HG03354 (cell line): Measurements from ENCODE around the gene TM9SF4.
A peak's percentile ranks its signal among the peaks of the same experiment; 100 is the strongest.

ENCODE experiments used
- ATAC-seq: cut with Tn5 transposase; IDR thresholded peaks from one replicate; pipeline ENCODE4 v1.9.1; 2021; ENCODE audit warnings: mild to moderate bottlenecking; ENCODE audit not compliant: unreplicated experiment, poor library complexity, severe bottlenecking

The TM9SF4 gene

DNA sequence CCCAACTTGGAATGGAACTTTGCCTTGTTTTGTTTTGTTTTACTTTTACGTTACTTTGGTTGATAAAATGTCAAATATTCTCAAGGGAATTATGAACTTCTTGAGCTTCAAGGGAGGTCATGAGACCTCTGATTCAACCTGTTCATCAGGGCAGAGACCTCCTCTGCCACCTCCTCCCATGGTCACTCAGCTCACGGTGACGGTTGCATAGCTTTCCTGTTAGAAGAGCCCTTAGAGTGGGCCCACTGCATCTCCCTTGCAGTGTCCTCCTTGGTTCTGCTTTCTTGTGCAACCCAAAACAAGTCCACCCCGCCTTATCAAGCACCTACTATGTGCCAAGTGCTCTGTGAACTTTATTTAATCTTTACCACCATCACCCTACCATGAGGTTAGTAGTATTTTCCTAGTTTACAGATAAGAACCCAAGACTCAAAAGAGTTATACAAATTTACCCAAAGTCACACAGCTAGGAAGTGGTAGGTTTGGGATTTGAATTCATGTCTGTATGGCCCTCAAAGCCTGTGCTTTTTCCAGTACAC lies 15.5 kb downstream of the TM9SF4 start:
- ATAC-seq, result no peak

DNA sequence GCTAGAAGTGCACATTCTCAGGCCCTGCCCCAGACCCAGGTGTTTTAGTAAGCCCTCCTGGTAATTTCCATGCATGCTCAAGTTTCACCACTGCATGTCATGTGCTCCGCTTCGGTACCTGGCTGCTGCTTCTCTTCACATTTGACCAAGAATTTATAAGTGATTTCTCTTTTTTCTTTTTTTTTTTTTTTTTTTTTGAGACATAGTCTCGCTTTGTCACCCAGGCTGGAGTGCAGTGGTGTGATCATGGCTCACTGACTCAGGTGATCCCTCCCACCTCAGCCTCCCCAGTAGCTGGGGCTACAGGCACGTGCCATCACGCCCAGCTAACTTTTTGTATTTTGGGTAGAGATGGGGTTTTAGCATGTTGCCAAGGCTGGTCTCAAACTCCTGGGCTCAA lies 16.0 kb downstream of the TM9SF4 start:
- ATAC-seq, result no peak

DNA sequence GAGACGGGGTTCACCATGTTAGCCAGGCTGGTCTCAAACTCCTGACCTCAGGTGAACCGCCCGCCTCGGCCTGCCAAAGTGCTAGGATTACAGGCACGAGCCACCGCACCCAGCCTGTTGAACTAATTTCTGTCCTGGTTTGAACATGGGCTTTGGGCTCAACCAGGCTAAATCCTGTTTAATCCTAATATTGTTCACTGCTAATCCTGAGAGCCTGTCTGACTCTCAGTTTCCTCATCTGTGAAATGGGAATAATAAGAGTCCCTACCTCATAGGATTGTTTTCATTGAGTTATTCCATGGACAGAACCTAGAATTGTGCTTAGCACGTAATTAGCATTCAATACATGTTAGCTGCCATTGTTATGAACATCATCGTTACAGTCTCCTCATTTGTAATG lies 17.4 kb downstream of the TM9SF4 start:
- no peak for ATAC-seq

DNA sequence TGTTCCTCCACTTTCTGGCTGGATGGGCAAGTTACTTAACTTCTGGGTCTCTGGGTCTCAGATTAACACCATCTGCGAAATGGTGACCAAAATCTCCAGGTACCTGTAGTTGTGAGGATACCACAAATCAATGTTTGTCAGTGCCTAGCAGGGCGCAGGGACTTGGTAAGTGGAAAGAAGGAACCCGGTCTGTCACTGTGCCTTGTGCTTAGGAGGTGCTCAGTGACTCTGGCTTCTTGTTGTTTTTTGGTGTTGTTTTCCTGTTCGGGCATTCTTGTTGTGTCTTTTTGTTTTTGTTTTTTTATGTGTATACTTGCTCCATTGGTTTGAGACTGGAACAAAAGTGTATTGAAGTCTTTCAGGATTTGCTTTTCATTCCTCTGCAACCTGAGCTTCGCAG lies 17.8 kb downstream of the TM9SF4 start:
- ATAC-seq, result no peak

DNA sequence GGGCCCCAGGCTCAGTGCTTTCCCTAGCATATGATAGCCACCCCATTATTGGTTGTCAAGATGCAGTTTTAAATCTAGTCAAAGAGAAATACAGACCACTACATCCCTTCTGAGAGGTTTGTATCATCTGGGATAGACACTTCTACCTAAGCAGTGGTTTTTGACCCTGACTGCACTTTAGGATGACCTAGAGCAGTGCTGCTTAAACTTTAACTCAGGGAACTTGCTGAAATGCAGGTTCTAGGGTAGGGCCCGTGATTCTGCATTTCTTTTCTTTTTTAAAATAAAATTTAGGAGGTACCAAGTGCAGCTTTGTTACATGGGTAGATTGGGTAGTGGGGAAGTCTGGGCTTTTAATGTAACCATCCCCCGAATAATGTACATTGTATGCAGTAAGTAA lies 18.7 kb downstream of the TM9SF4 start:
- ATAC-seq, result no peak

DNA sequence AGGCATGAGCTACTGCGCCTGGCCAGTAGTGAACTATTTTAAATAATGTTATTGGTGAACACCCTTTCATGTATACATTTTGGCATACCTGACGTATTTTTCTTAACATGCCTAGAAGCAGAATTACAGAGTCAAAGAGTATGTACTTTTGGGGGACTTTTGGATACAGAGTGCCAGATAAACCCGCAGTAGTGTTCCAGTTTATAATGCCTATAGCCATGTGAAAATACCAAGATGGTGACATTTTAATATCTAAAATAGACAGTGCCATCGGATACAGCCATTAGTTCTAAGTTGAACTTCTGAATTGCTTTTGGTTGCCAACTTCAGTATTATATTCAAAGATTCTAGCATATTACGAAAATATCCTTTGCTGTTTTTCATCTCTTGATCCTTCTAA lies 20.3 kb downstream of the TM9SF4 start:
- no peak for ATAC-seq

DNA sequence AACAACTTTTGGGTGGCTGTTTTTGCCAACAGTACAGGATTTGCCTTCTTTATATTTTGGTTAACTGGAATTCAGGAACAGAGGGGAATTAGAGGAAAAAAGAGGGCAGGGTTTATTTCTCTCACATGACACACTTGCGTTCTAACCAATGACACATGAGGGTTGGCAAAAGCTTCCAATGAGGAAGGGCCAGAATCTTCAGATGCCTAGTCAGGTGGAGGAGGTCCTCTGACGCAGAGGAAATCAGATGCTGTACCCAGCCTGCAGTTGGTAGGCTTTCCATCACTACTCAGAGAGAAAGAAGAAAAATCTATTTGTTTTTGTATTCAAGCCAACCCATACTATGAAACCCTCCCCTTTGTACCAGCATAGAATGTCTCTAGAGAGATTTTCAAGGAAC lies 20.8 kb downstream of the TM9SF4 start:
- no peak for ATAC-seq

DNA sequence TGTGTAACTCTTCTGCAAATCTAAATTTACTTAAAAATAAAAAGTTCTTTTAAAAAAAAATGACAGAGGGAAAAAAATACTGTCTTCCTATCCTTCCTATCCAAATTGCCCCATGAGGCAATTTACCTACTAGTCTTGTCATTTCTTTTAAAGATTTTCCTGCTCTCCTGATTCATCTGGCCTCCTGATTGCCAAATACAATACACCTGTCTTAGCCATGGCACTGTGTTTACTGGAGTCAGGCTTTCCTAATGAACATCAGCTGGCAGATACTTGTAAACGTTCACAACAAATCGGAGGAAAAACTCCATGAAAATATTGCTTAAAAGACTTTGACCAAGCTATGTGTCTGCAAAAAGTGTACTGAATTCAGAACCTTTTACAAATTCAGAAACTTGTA lies 21.5 kb downstream of the TM9SF4 start:
- ATAC-seq, result no peak

DNA sequence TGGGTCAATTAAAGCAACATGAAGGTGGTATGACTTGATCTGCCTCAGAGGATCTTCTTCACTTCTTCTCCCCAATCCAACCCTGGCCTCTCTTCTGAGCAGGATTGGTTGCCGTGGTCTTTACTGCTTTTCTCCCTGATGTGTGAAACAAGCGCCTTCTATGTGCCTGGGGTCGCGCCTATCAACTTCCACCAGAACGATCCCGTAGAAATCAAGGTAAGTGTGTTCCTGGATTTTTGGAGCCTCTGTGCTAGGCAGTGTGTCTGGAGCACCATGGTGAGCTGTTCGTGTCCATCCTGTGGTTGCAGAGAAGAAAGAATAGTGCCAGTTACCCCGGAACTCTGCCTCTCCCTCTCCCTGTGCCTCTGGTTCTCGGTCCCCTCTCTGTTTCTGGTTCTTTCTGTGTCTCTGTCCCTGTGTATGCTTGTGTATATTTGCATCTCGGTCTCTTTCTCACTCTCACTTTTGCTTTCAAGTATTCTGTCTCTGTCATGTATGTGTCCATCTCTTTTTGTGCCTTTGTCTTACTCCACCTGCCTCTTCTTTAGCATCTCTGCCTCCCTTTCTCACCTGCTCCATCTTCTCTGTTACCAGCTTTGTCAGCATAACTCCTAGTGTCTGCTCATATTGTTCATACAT lies 23.5 kb downstream of the TM9SF4 start:
- ATAC-seq, result peak; percentile 79

DNA sequence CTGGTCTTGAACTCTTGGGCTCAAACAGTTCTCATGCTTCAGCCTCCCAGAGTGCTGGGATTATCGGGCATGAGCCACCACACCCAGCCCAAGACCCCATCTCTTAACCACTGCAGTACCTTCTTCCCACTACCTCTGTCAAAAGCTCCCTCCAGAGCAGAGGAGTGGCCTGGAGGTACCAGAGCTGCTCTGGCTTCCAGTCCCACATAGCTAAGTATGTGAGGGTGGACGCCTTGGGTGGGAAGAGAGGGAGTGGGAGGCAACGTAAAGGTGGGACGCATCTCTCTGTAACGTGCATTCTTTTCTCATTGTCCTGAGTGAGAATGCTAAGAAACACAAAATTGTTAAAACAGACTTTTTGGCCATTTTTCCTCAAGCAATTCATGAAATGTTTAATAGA lies 24.5 kb downstream of the TM9SF4 start:
- ATAC-seq, result no peak

DNA sequence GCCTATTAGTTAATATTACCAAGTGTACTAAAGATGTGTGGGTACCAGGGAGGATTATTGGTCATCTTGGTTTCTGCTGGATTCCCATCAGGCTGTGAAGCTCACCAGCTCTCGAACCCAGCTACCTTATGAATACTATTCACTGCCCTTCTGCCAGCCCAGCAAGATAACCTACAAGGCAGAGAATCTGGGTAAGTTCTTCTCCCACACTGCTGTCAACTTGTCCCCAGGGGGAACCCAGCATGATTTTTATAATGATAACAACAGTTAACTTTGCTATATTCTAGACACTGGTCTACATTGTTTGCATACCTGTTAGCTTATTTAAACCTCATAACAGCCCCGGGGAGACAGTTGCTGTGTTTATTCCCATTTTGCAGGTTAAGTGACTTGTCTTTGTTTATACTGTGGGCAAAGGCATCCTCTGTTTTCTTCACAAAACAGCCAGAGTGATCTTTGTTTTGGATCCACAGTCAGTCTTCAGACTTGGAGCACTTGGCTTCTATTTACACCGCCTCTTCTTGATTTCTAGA lies 26.5 kb downstream of the TM9SF4 start:
- ATAC-seq, result no peak

DNA sequence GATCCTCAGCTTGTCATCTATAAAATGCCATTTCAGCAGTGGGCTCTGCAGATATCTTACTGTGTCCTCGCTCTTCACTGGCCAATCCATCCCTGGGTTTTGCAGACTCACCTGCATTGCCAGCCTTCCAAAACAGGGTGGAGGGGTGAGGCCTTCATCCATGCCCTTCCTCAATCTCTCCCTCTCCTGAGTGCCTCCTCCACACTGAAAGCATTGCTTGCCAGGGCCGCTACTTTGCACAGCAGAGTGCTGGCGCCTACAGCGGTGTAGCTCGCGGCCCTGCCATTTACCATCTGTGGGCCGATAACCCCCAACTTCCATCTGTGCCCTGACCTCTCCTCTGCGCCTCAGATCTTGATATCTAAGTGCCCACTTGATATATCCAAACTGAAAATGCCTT lies 29.4 kb downstream of the TM9SF4 start:
- ATAC-seq, result no peak

DNA sequence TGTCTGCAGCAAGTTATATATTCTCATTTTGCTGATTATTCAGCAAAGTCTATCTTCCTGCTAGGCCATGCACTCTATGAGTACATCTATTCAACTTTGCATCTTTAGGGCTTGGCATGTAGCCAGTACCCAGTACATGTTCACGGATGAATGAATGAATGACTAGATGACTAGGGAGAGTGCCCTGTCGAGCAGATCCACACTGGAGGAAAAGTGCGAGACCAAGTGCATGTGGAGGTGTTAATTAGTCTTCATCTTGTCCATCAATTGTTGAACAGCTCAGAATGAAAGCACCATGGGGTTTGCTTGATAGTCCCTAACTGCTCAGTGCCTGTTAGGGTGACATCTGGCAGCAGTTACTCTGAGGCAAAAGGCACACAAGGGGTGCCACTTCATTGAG lies 30.4 kb downstream of the TM9SF4 start:
- no peak for ATAC-seq

DNA sequence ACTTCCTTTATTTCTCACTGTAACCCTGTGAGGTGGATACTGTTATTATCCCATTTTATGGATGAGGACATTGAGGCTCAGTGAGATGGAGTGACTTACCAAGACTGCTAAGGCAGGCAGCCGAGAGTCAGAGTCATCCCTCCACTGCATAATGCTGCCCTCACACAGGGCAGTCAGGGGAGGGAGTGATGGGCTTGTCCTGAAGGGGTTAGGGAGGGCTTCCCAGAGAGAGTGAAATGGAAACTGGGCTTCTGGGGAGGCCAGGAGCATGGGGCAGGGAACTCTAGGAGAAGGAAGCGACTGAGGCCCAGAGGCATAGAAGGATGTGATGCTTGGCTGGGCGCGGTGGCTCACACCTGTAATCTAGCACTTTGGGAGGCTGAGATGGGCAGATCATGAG lies 31.1 kb downstream of the TM9SF4 start:
- ATAC-seq, result no peak

DNA sequence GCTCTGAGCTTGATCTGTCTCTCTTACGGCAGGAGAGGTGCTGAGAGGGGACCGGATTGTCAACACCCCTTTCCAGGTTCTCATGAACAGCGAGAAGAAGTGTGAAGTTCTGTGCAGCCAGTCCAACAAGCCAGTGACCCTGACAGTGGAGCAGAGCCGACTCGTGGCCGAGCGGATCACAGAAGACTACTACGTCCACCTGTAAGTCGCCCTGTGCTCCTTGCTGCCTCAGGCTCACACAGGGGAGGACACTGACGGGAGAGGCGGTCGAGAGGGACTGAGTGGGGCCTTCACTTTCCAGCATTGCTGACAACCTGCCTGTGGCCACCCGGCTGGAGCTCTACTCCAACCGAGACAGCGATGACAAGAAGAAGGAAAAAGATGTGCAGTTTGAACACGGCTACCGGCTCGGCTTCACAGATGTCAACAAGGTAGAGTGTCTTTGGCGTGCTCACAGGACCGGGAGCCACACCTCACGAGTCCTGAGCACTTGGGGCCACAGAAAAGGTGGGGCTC lies 32.0 kb downstream of the TM9SF4 start:
- no peak for ATAC-seq

DNA sequence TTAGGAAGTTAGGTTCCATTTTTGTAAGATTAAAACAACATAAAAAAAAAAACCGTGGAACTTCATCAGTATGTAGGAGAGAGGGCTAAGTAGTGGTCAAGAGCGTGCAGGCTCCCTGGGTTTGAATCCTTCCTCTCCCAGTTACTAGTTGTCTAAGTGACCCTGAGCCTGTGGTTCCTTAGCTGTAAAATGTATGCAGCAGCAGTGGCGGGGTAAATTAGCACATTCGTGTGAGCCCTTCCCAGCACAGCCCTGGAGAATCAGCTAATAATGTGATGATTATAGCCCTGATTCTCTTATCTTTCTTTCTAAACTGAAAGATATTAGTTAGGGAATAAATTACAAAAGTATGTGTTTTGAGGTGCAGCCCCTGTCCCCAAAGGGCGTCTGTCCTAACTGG lies 32.6 kb downstream of the TM9SF4 start:
- ATAC-seq, result no peak

DNA sequence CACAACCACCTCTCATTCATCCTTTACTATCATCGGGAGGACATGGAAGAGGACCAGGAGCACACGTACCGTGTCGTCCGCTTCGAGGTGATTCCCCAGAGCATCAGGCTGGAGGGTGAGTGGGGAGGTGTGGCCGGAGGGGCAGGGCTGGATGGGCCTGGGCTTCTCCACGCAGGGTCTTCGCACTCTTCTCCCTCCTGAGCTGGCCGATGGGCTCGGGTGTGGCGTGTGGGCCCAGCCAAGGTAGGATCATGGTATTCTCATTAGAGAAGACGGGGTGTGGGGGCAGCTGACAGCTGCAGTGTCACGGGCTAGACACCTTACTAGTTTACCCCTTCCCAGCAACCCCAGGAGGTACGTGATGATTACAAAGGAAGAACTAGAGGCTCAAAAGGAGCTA lies 33.5 kb downstream of the TM9SF4 start:
- ATAC-seq, result no peak

DNA sequence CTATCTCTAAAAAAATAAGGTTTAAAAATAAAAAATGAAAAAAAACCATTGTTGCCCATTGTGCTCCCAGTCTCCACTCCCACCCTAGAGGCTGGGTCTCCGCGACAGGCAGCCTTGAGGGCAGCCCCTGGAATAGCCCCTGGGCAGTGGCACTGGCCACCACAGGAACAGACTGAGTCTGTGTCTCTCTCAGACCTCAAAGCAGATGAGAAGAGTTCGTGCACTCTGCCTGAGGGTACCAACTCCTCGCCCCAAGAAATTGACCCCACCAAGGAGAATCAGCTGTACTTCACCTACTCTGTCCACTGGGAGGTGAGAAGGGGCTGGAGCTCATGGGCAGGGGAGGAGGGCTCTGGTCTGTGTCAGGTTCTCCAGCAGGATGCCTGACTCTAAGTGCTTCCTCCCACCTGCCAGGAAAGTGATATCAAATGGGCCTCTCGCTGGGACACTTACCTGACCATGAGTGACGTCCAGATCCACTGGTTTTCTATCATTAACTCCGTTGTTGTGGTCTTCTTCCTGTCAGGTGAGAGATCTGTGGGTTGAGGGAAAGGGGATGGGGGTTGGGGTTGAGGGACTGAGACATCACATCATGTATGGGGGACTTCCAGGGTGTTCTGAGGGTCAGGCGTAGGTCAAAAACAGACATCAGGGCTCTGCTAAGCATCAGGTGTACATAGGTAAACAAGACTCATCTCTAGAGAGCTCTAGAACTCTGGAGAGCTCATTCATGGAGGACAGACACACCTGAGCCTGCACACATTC lies 35.6 kb downstream of the TM9SF4 start:
- ATAC-seq, result no peak

DNA sequence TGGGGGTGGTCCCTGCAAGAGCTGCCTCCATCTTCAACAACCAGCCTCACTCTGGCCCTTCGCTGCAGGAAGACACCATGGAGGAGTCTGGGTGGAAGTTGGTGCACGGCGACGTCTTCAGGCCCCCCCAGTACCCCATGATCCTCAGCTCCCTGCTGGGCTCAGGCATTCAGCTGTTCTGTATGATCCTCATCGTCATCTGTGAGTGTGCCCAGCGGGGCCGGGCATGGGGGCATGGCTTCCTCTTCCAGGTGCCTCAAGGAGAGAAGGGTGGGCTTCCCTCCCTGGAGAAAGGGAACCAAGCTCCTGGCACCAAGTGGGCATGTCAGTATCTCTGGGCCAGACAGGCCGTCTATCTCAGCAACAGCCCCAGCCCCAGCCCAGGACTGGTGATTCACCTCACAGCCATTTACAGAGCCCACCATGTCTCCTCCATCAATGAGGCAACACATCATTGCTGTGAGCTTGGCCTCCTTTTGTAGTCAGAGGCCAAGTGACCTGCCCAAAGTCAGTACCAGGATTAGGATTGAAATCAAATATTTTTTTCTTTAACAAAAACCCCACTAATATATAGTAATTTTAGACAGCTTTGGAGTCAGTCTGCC lies 40.2 kb downstream of the TM9SF4 start:
- ATAC-seq, result no peak

DNA sequence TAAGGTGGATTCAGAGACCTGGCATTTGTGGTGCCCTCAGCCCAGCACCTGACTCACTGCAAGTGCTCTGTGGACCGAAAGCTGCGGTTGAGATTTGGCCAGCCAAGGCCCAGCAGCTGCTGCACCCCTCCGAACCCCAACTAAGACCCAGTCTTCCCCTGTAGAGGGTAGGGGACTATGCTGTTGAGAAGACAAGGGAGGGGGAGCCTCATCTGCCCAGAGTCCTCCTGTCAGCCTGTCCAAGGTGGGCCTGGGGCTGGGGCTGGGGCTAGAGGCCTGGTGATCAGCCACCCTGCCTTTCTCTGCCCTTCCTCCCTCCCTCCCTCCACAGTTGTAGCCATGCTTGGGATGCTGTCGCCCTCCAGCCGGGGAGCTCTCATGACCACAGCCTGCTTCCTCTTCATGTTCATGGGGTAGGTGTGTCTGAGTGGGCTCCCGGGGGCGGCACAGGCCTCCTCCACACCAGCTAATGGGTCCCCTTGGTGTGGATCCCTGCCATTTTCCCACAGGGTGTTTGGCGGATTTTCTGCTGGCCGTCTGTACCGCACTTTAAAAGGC lies 40.9 kb downstream of the TM9SF4 start:
- no peak for ATAC-seq
